H1 (cell line): ENCODE measurements around the gene FBLIM1. TPM values are rescaled to one million over a fixed set of nuclear protein-coding genes. Genes with fewer than 3 reads are reported as not detected.

Experiments
- CTCF ChIA-PET: fragments of 300-600 bp; sonication (Branson Sonifier 250); formaldehyde crosslinking; loops from one replicate; lab custom pipeline; 2021; ENCODE audit not compliant: partially characterized antibody; lab: Charles Lee
- POLR2A ChIA-PET: fragments of 300-600 bp; sonication (Branson Sonifier 250); formaldehyde crosslinking; loops from one replicate; lab custom pipeline; 2021; ENCODE audit warnings: inconsistent platforms; ENCODE audit not compliant: partially characterized antibody; lab: Charles Lee
- DNase-seq, 2 experiments: peaks; one replicate each; pipeline versions ENCODE4 v3.0.0 to v3.0.0-alpha.2; 2010 to 2022; ENCODE audit warnings: low spot score in 2 of 2, low read depth in 1 of 2, mixed read lengths in 1 of 2
- FAIRE-seq: peaks from 2 replicates; lab custom pipeline; 2011; peaks lifted over from hg19 to GRCh38; lab: Jason Lieb, UNC
- H2AFZ ChIP-seq: 2 replicates; pipeline ENCODE4 v1.8.1; 2012; ENCODE audit warnings: low read length, inconsistent platforms
- H2AK5ac ChIP-seq: 2 replicates; pipeline ENCODE4 v1.6.1; 2013; ENCODE audit warnings: low read depth, low read length
- H2BK120ac ChIP-seq: replicated peaks from 2 replicates; pipeline ENCODE3; 2013; ENCODE audit warnings: low read depth, low read length, inconsistent platforms
- H2BK12ac ChIP-seq: 2 replicates; pipeline ENCODE4 v1.6.1; 2013; ENCODE audit warnings: low read depth, low read length
- H2BK15ac ChIP-seq: 2 replicates; pipeline ENCODE4 v1.6.1; 2013; ENCODE audit warnings: low read length
- H2BK20ac ChIP-seq: 2 replicates; pipeline ENCODE4 v1.6.1; 2013; ENCODE audit warnings: low read length
- H2BK5ac ChIP-seq: 2 replicates; pipeline ENCODE4 v1.6.1; 2013; ENCODE audit warnings: low read depth, low read length
- H3K14ac ChIP-seq: 2 replicates; pipeline ENCODE4 v1.6.1; 2013; ENCODE audit warnings: inconsistent platforms; ENCODE audit not compliant: insufficient read length
- H3K18ac ChIP-seq: 2 replicates; pipeline ENCODE4 v1.6.1; 2013; ENCODE audit warnings: low read length; ENCODE audit errors: extremely low read depth
- H3K23ac ChIP-seq: 2 replicates; pipeline ENCODE4 v1.6.1; 2013; ENCODE audit warnings: inconsistent platforms; ENCODE audit not compliant: insufficient read length
- H3K23me2 ChIP-seq: 2 replicates; pipeline ENCODE4 v1.6.1; 2013; ENCODE audit warnings: low read depth, low read length
- H3K27ac ChIP-seq: 2 replicates; pipeline ENCODE4 v1.6.1; 2011; ENCODE audit warnings: low read depth, low read length, inconsistent platforms
- H3K27me3 ChIP-seq, 4 experiments: replicated peaks in 1 of 4; 1 replicate in 1 of 4; 2 replicates in 3 of 4; pipeline versions ENCODE4 v1.6.1 to v1.8.1; 2011 to 2013; ENCODE audit warnings: low read length in 3 of 4, mild to moderate bottlenecking in 3 of 4, inconsistent platforms in 2 of 4, mixed read lengths in 2 of 4, moderate library complexity in 1 of 4; ENCODE audit not compliant: control insufficient read depth in 3 of 4, insufficient read depth in 3 of 4; ENCODE audit errors: extremely low read depth in 1 of 4
- H3K36me3 ChIP-seq, 4 experiments: 2 replicates each; pipeline versions ENCODE4 v1.6.1 to v1.8.1; 2011 to 2013; ENCODE audit warnings: mild to moderate bottlenecking in 4 of 4, low read length in 3 of 4, moderate library complexity in 2 of 4, control low read depth in 1 of 4, inconsistent platforms in 1 of 4; ENCODE audit not compliant: insufficient read depth in 4 of 4, control insufficient read depth in 2 of 4
- H3K4ac ChIP-seq: replicated peaks from 2 replicates; pipeline ENCODE3; 2013; ENCODE audit warnings: low read length, low read depth, mixed read lengths, inconsistent platforms; ENCODE audit not compliant: insufficient read length
- H3K4me1 ChIP-seq, 4 experiments: replicated peaks in 1 of 4; 1 replicate in 1 of 4; 2 replicates in 3 of 4; pipeline versions ENCODE4 v1.6.1 to v1.8.1; 2011 to 2013; ENCODE audit warnings: low read length in 3 of 4, inconsistent platforms in 2 of 4, mixed read lengths in 1 of 4; ENCODE audit not compliant: insufficient read depth in 4 of 4, control insufficient read depth in 3 of 4
- H3K4me2 ChIP-seq, 2 experiments: 2 replicates each; pipeline versions ENCODE4 v1.6.1 to v1.8.1; 2011 to 2013; ENCODE audit warnings: low read depth in 2 of 2, low read length in 2 of 2, control low read depth in 1 of 2, inconsistent platforms in 1 of 2, mild to moderate bottlenecking in 1 of 2; ENCODE audit not compliant: insufficient read depth in 1 of 2
- H3K4me3 ChIP-seq, 4 experiments: fragments of 200-600, 300-600 bp in 1 of 4; sonication (generic), shearing (Covaris generic), sonication (Bioruptor Twin) in 1 of 4; 2 replicates each; pipeline versions ENCODE4 v1.5.1 to v1.8.1; 2011 to 2016; ENCODE audit warnings: low read length in 4 of 4, low read depth in 3 of 4, control low read depth in 2 of 4, inconsistent platforms in 2 of 4, mild to moderate bottlenecking in 2 of 4, mixed read lengths in 1 of 4, moderate library complexity in 1 of 4; ENCODE audit not compliant: insufficient read depth in 2 of 4; ENCODE audit errors: extremely low read depth in 1 of 4
- H3K56ac ChIP-seq: replicated peaks from 2 replicates; pipeline ENCODE3; 2013; ENCODE audit warnings: low read depth, mild to moderate bottlenecking, mixed read lengths, low read length, inconsistent platforms; ENCODE audit not compliant: insufficient read length
- H3K79me1 ChIP-seq: 2 replicates; pipeline ENCODE4 v1.6.1; 2013; ENCODE audit warnings: low read depth, low read length, control low read depth
- H3K79me2 ChIP-seq, 2 experiments: 2 replicates each; pipeline versions ENCODE4 v1.6.1 to v1.8.1; 2012 to 2013; ENCODE audit warnings: low read length in 2 of 2, mild to moderate bottlenecking in 2 of 2, inconsistent platforms in 1 of 2; ENCODE audit not compliant: insufficient read depth in 2 of 2, control insufficient read depth in 1 of 2
- H3K9ac ChIP-seq, 4 experiments: replicated peaks in 1 of 4; 1 replicate in 1 of 4; 2 replicates in 3 of 4; pipeline versions ENCODE4 v1.6.1 to v1.8.1; 2011 to 2013; ENCODE audit warnings: low read depth in 3 of 4, low read length in 3 of 4, control low read depth in 2 of 4, mild to moderate bottlenecking in 2 of 4, moderate library complexity in 2 of 4, inconsistent platforms in 1 of 4; ENCODE audit errors: extremely low read depth in 1 of 4
- H3K9me3 ChIP-seq, 2 experiments: 2 replicates each; pipeline versions ENCODE4 v1.6.1 to v1.8.1; 2012 to 2013; ENCODE audit warnings: mild to moderate bottlenecking in 2 of 2, moderate library complexity in 2 of 2, control low read depth in 1 of 2, inconsistent platforms in 1 of 2, low read depth in 1 of 2, low read length in 1 of 2, mixed read lengths in 1 of 2; ENCODE audit not compliant: insufficient read depth in 2 of 2
- H4K20me1 ChIP-seq, 2 experiments: replicated peaks in 1 of 2; 2 replicates each; pipeline versions ENCODE3 to v1.8.1; 2011 to 2013; ENCODE audit warnings: inconsistent platforms in 2 of 2, low read length in 2 of 2, mild to moderate bottlenecking in 1 of 2; ENCODE audit not compliant: insufficient read depth in 2 of 2, control insufficient read depth in 1 of 2
- H4K5ac ChIP-seq: 2 replicates; pipeline ENCODE4 v1.6.1; 2013; ENCODE audit warnings: low read length, low read depth, mixed read lengths, inconsistent platforms; ENCODE audit not compliant: insufficient read length
- H4K8ac ChIP-seq: 2 replicates; pipeline ENCODE4 v1.8.0; 2013; ENCODE audit warnings: mild to moderate bottlenecking, moderate library complexity, low read length, inconsistent platforms; ENCODE audit not compliant: insufficient read depth; ENCODE audit errors: extremely low read depth
- H4K91ac ChIP-seq: replicated peaks from 2 replicates; pipeline ENCODE3; 2013; ENCODE audit warnings: low read length, mixed read lengths, inconsistent platforms; ENCODE audit not compliant: insufficient read length
- ATF3 ChIP-seq: IDR thresholded peaks from 2 replicates; pipeline ENCODE4 v1.6.1; 2011; ENCODE audit warnings: low read depth, mild to moderate bottlenecking, low read length; ENCODE audit not compliant: insufficient read depth
- CHD2 ChIP-seq: IDR thresholded peaks from 2 replicates; pipeline ENCODE4 v1.6.1; 2012; ENCODE audit warnings: low read length, improper control_type of control experiment
- EGR1 ChIP-seq: IDR thresholded peaks from 2 replicates; pipeline ENCODE4 v1.6.1; 2011; ENCODE audit warnings: low read depth, low read length, borderline replicate concordance
- HDAC2 ChIP-seq, 2 experiments: fragments of 300-600 bp in 1 of 2; sonication (generic) in 1 of 2; IDR thresholded peaks; 2 replicates each; pipeline ENCODE4 v1.6.1; 2011 to 2012; ENCODE audit warnings: low read depth in 2 of 2, low read length in 2 of 2, mild to moderate bottlenecking in 2 of 2, moderate library complexity in 2 of 2, borderline replicate concordance in 1 of 2, inconsistent platforms in 1 of 2
- KDM4A ChIP-seq: IDR thresholded peaks from one replicate; pipeline ENCODE4 v1.7.1; 2012; ENCODE audit warnings: low read depth, mild to moderate bottlenecking, moderate library complexity, low read length, inconsistent platforms; ENCODE audit not compliant: severe bottlenecking
- PHF8 ChIP-seq: fragments of 200-600 bp; sonication (generic); conservative IDR thresholded peaks from 2 replicates; pipeline ENCODE4 v1.7.1; 2012; ENCODE audit warnings: low read depth, mild to moderate bottlenecking, inconsistent platforms, low read length, moderate library complexity
- TBP ChIP-seq: IDR thresholded peaks from 2 replicates; pipeline ENCODE4 v1.6.1; 2011; ENCODE audit warnings: low read depth, low read length, improper control_type of control experiment
- WGBS, 2 experiments: shearing (Covaris generic) in 1 of 2; methylation state at CpG; one replicate each; pipeline versions ENCODE4 v1.1.6 to v1.1.7; 2013 to 2015; ENCODE audit warnings: low lambda C conversion rate in 2 of 2, mixed read lengths in 2 of 2, inconsistent platforms in 1 of 2, low coverage in 1 of 2, missing lambda C conversion rate in 1 of 2; ENCODE audit not compliant: insufficient replicate concordance in 2 of 2, insufficient coverage in 1 of 2, insufficient read length in 1 of 2; ENCODE audit errors: extremely low coverage in 1 of 2, missing lambda C conversion rate in 1 of 2; 5-methylcytosine and 5-hydroxymethylcytosine counted together
- polyA plus RNA-seq, 7 experiments: library from polyadenylated mRNA; depleted of rRNA in 3 of 7; stranded (reverse) in 5 of 7; unstranded in 2 of 7; fragments of >200 nt in 5 of 7; fragments of 200-250 nt in 2 of 7; gene quantifications; 1 replicate in 5 of 7; 2 replicates in 1 of 7; 4 replicates in 1 of 7; pipeline versions ENCODE4 v1.2.1 to v1.2.3, GENCODE V29; 2011 to 2013; ENCODE audit warnings: missing spikeins in 2 of 7, mixed read lengths in 2 of 7
- total RNA-seq: library from RNA; stranded (reverse); fragmentation: NEBNext Ultra II Directional; extraction: Animal tissue kit (Norgen Biotek cat#: 25700); gene quantifications from 2 replicates; pipeline ENCODE4 v1.2.1, GENCODE V29; 2021

The FBLIM1 gene
- total and polyA plus RNA-seq, 2 of the 8 experiments (the other 6 are each of a cell fraction or from before 2014, with no cell fraction given) = 66.6 to 66.7 TPM

- no peak overlapping the region for H3K4me2 ChIP-seq
- H3K27ac ChIP-seq = no peak overlapping the region
- no peak overlapping the region for H3K23ac ChIP-seq
- DNase-seq (no peak), FAIRE-seq (no peak)
- H3K4ac ChIP-seq = no peak overlapping the region
- TF ChIP-seq HDAC2 (IDR thresholded peaks at IDR 0.05; ENCODE audit: borderline replicate concordance in 1 of 2, low read depth in 2 of 2, low read length in 2 of 2) (no peak), EGR1 (no peak), ATF3 (no peak), TBP (no peak), KDM4A (no peak), PHF8 (no peak), CHD2 (no peak)
- H2BK15ac ChIP-seq = no peak overlapping the region
- H3K14ac ChIP-seq = no peak overlapping the region
- H3K27me3 ChIP-seq = no peaks in the 10 kb centered on the region
- no peak overlapping the region for H2BK20ac ChIP-seq
- H3K23me2 ChIP-seq = no peaks in the 10 kb centered on the region
- H4K91ac ChIP-seq = no peak overlapping the region
- peaks cover 0 to 12% (median 4%) of the 10 kb centered on the region in 4 experiments; a peak in 3 of 7 replicates for H3K4me1 ChIP-seq
- H2BK120ac ChIP-seq = no peak overlapping the region
- H4K5ac ChIP-seq = no peak overlapping the region
- H3K18ac ChIP-seq = no peak overlapping the region
- ChIA-PET CTCF (no interaction called here), POLR2A (no interaction called here)
- H3K79me1 ChIP-seq = no peaks in the 10 kb centered on the region
- H3K36me3 ChIP-seq = no peaks in the 10 kb centered on the region
- H3K9me3 ChIP-seq = no peaks in the 10 kb centered on the region
- H3K4me3 ChIP-seq = no peak overlapping the region
- no peaks in the 10 kb centered on the region for H3K79me2 ChIP-seq
- no peak overlapping the region for H3K9ac ChIP-seq
- H4K8ac ChIP-seq = no peak overlapping the region
- no peaks in the 10 kb centered on the region for H4K20me1 ChIP-seq
- H2BK5ac ChIP-seq = no peak overlapping the region
- no peak overlapping the region for H2AK5ac ChIP-seq
- WGBS, 2 experiments = 94% methylated on average over 6 of the region's 6 CpGs; no CpG with 5 or more reads in 1 of the 2 experiments
- H2BK12ac ChIP-seq = no peak overlapping the region
- H3K56ac ChIP-seq = no peak overlapping the region
- H2AFZ ChIP-seq = no peak overlapping the region
Observed at GRCh38 chr1:15826810-15827507, 68.4 kb downstream of the FBLIM1 start.
